T-cell (primary cell): ENCODE data around the gene TMEM132E. TPM values are rescaled to one million over a fixed set of nuclear protein-coding genes. Genes with fewer than 3 reads are reported as not detected.

Experiments used
- ATAC-seq, 4 experiments: fragments of 200-7000 bp in 3 of 4; fragments of 150-1000 bp in 1 of 4; cut with Tn5 transposase; replicated peaks in 1 of 4; 1 replicate in 3 of 4; 2 replicates in 1 of 4; pipeline ENCODE4 v1.10.0; 2021; ENCODE audit warnings: moderate library complexity in 3 of 4, mild to moderate bottlenecking in 2 of 4, moderate number of reproducible peaks in 1 of 4
- CTCF ChIA-PET, 2 donors: fragments of 300-600 bp; sonication (Branson Sonifier 250); formaldehyde crosslinking; loops; one replicate each; lab custom pipeline; 2022; ENCODE audit warnings: antibody characterized with exemption in 2 of 2; lab: Charles Lee
- POLR2A ChIA-PET, 2 donors: fragments of 300-600 bp; sonication (Branson Sonifier 250); formaldehyde crosslinking; loops; one replicate each; lab custom pipeline; 2022; ENCODE audit warnings: antibody characterized with exemption in 2 of 2; lab: Charles Lee
- DNase-seq, 35 experiments: peaks; one replicate each; pipeline versions ENCODE4 v3.0.0 to v3.0.0-alpha.2; 2013 to 2023
- H3K27ac ChIP-seq: one replicate; pipeline ENCODE4 v1.5.1; 2013; ENCODE audit warnings: low read length
- H3K27me3 ChIP-seq, 2 experiments: replicated peaks in 1 of 2; 1 replicate in 1 of 2; 2 replicates in 1 of 2; pipeline versions ENCODE4 v1.6.1 to v1.7.0; 2013; ENCODE audit warnings: low read length in 1 of 2, mixed read lengths in 1 of 2; ENCODE audit not compliant: control insufficient read depth in 2 of 2, insufficient read depth in 2 of 2; ENCODE audit errors: extremely low read depth in 1 of 2
- H3K36me3 ChIP-seq, 2 donors: 1 replicate in 1 of 2; 2 replicates in 1 of 2; pipeline versions ENCODE4 v1.6.1 to v1.7.0; 2013; ENCODE audit warnings: low read length in 1 of 2; ENCODE audit not compliant: control insufficient read depth in 2 of 2, insufficient read depth in 1 of 2; ENCODE audit errors: extremely low read depth in 1 of 2
- H3K4me1 ChIP-seq, 2 experiments: 1 replicate in 1 of 2; 2 replicates in 1 of 2; pipeline versions ENCODE4 v1.6.1 to v1.7.0; 2013; ENCODE audit warnings: low read length in 2 of 2, mixed read lengths in 1 of 2; ENCODE audit not compliant: insufficient read depth in 2 of 2, control insufficient read depth in 1 of 2; ENCODE audit errors: extremely low read depth in 1 of 2
- H3K4me3 ChIP-seq, 2 donors: 1 replicate in 1 of 2; 2 replicates in 1 of 2; pipeline versions ENCODE4 v1.5.1 to v1.7.0; 2013; ENCODE audit warnings: mild to moderate bottlenecking in 2 of 2, low read length in 1 of 2, moderate library complexity in 1 of 2; ENCODE audit not compliant: control insufficient read depth in 1 of 2; ENCODE audit errors: extremely low read depth in 1 of 2
- H3K9me3 ChIP-seq: 2 replicates; pipeline ENCODE4 v1.7.0; 2013
- H3K27ac Mint-ChIP-seq, 2 donors: one replicate each; pipeline ENCODE4 v1.8.0; 2020 to 2021; ENCODE audit warnings: mild to moderate bottlenecking in 2 of 2, mixed read lengths in 2 of 2
- H3K27me3 Mint-ChIP-seq, 2 donors: one replicate each; pipeline ENCODE4 v1.8.0; 2021 to 2022; ENCODE audit warnings: mixed read lengths in 2 of 2
- H3K36me3 Mint-ChIP-seq: one replicate; pipeline ENCODE4 v1.8.0; 2021; ENCODE audit warnings: mixed read lengths
- H3K4me1 Mint-ChIP-seq, 3 donors: one replicate each; pipeline ENCODE4 v1.8.0; 2020 to 2022; ENCODE audit warnings: mixed read lengths in 3 of 3, mild to moderate bottlenecking in 1 of 3
- H3K4me3 Mint-ChIP-seq, 3 donors: one replicate each; pipeline ENCODE4 v1.8.0; 2020 to 2022; ENCODE audit warnings: mild to moderate bottlenecking in 3 of 3, mixed read lengths in 3 of 3, moderate library complexity in 3 of 3
- H3K9me3 Mint-ChIP-seq, 3 donors: one replicate each; pipeline ENCODE4 v1.8.0; 2020 to 2022; ENCODE audit warnings: mixed read lengths in 3 of 3
- WGBS: methylation state at CpG from one replicate; pipeline ENCODE4 v1.1.5; 2013; ENCODE audit warnings: missing lambda C conversion rate; ENCODE audit not compliant: insufficient coverage; 5-methylcytosine and 5-hydroxymethylcytosine counted together
- total RNA-seq, 35 experiments: library from RNA in 6 of 35; stranded (reverse) in 6 of 35; fragments of 120-200 nt in 1 of 35; gene quantifications; one replicate each; pipeline versions ENCODE4 v1.2.1 to v1.2.4 and lab custom pipeline; 2013 to 2026

Gene TMEM132E
- total RNA-seq, 5 donors from 2014 or later (not counting 1 experiment from before 2014, with no cell fraction given) = 0.09 to 0.47 (median 0.32) TPM; not detected in 1

DNA sequence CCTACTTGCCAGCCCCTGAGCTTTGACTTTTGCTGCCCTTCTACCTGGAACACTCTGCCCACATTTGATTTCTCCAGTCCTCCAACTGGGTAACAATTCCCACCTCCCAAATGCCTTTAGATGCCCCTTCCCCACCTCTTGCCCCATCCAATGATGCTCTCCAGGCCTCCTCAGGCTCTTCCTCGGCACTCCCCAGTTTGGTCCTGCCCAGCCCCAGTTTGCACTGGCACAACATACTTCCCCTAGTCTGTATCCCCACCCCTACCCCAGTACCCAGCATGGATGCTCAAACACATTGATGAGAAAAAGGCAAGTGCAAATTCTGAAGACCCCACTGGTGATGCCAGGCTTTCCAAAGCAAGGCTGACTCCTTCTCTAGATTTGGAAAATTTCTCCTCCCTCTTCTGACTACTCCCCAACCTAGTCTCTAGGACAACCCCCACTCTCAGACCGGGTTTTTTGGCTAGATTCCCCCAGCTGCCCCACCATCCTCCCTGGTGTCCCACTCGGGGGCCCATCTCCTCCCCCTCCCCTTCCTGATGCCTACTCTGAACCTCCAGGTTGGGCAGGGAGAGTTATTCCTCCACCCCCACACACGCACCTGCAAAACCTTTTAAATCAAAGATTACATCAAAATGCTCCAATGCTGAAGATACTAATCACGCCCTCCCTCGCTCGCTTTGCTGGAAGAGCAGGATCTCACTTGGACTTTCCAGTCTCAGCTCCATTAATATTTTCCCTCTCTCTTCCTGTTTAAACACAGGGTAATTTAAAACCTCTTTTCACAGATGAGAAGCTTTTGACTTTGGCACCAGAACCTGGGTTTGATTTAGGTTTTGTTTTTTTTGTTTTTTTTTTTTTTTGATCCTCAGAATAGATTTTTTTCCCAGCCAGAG, 94.9 kb downstream of the TMEM132E start:
- no peaks in the 10 kb centered on the region for H3K4me1 Mint-ChIP-seq
- H3K9me3 ChIP-seq = no peaks in the 10 kb centered on the region
- H3K27me3 Mint-ChIP-seq = peaks cover 16 to 22% of the 10 kb centered on the region in 2 donors
- no peaks in the 10 kb centered on the region for H3K9me3 Mint-ChIP-seq
- H3K36me3 ChIP-seq = no peaks in the 10 kb centered on the region
- 73% methylated on average over 6 of the region's 7 CpGs for WGBS
- ATAC-seq = no peak
- H3K4me3 Mint-ChIP-seq = no peak overlapping the region
- CTCF ChIA-PET = no interaction called here
- H3K27ac ChIP-seq = no peak overlapping the region
- H3K27ac Mint-ChIP-seq = no peak overlapping the region
- H3K27me3 ChIP-seq = peaks cover 0 to 33% of the 10 kb centered on the region in 2 experiments
- DNase-seq = no peak
- H3K36me3 Mint-ChIP-seq = no peaks in the 10 kb centered on the region
- POLR2A ChIA-PET = no interaction called here
- H3K4me1 ChIP-seq = no peaks in the 10 kb centered on the region
- no peak overlapping the region for H3K4me3 ChIP-seq

- peaks cover 19% of the 10 kb centered on the region in 2 donors for H3K27me3 Mint-ChIP-seq
- H3K27ac Mint-ChIP-seq = no peak overlapping the region
- Histone ChIP-seq H3K4me1 (no peaks in the 10 kb centered on the region), H3K9me3 (no peaks in the 10 kb centered on the region), H3K27ac (no peak overlapping the region), H3K27me3 (peaks cover 0 to 27% of the 10 kb centered on the region in 2 experiments), H3K36me3 (no peaks in the 10 kb centered on the region), H3K4me3 (no peak overlapping the region)
- H3K4me1 Mint-ChIP-seq = no peaks in the 10 kb centered on the region
- ChIA-PET CTCF (no interaction called here), POLR2A (no interaction called here)
- no peaks in the 10 kb centered on the region for H3K36me3 Mint-ChIP-seq
- no peaks in the 10 kb centered on the region for H3K9me3 Mint-ChIP-seq
- no peak for ATAC-seq
- H3K4me3 Mint-ChIP-seq = no peak overlapping the region
- no peak for DNase-seq
Measured at GRCh38 chr17:34675143-34675542, 95.8 kb downstream of the TMEM132E start.

DNA sequence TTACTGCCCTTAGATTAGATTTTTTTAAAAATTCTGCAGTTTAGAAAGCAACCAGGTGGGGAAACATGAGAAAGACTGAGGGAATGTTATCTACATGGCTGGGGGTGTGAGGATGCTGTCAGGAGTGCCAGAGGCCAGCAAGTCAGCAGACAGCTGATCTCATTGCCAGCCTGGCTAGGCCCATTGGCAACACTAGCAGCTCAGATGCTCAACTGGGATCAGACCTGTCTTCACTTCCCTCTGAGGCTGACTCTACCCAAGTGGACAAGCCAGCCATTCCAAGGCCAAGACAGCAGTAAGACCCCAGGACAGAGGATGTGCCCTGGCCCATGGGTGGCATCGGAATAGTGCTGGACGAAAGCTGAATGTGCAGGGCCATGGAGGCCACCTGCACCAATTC, 96.2 kb downstream of the TMEM132E start:
- no CpG with 5 or more reads among the region's 2 CpGs for WGBS
- Mint-ChIP-seq H3K27ac (no peak overlapping the region), H3K36me3 (no peaks in the 10 kb centered on the region), H3K9me3 (no peaks in the 10 kb centered on the region), H3K4me3 (no peak overlapping the region), H3K4me1 (no peaks in the 10 kb centered on the region), H3K27me3 (peaks cover 22 to 24% of the 10 kb centered on the region in 2 donors)
- no peak overlapping the region for H3K4me3 ChIP-seq
- ChIA-PET CTCF (no interaction called here), POLR2A (no interaction called here)
- ATAC-seq = no peak
- H3K9me3 ChIP-seq = no peaks in the 10 kb centered on the region
- H3K27me3 ChIP-seq = peaks cover 0 to 26% of the 10 kb centered on the region in 2 experiments
- H3K36me3 ChIP-seq = no peaks in the 10 kb centered on the region
- DNase-seq = no peak
- H3K4me1 ChIP-seq = no peaks in the 10 kb centered on the region
- no peak overlapping the region for H3K27ac ChIP-seq

GRCh38 chr17:34680151-34680550, 100.8 kb downstream of the TMEM132E start:
- no peak overlapping the region for H3K27ac ChIP-seq
- no peak overlapping the region for H3K27ac Mint-ChIP-seq
- DNase-seq (no peak), ATAC-seq (no peak)
- H3K36me3 Mint-ChIP-seq = no peaks in the 10 kb centered on the region
- H3K4me3 ChIP-seq = no peak overlapping the region
- no peaks in the 10 kb centered on the region for H3K4me1 ChIP-seq
- H3K36me3 ChIP-seq = no peaks in the 10 kb centered on the region
- CTCF ChIA-PET = no interaction called here
- no peaks in the 10 kb centered on the region for H3K9me3 Mint-ChIP-seq
- H3K9me3 ChIP-seq = no peaks in the 10 kb centered on the region
- no peak overlapping the region for H3K4me3 Mint-ChIP-seq
- H3K27me3 ChIP-seq = peaks cover 0 to 20% of the 10 kb centered on the region in 2 experiments
- H3K4me1 Mint-ChIP-seq = no peaks in the 10 kb centered on the region
- WGBS = 67% methylated on average over 1 of the region's 1 CpG
- POLR2A ChIA-PET = no interaction called here
- peaks cover 26 to 33% of the 10 kb centered on the region in 2 donors for H3K27me3 Mint-ChIP-seq

DNA sequence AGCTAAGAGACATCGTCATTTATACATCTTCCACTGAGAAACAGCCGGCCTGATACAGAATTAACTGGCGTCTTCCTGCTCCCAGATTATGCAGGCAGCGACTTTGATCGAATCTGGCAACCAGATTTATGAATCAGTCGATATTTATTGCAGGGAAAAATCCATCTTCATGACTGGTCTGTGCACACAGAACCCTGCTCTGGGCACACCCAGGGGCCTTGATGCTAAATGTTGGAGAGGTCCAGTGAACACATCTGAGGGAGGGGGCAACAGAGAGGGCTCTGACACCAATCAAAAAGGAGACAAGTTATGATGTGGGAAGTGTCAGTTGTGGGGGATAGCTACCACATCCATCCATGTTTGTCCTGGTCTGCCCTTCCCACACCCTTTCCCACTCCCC, 102.9 kb downstream of the TMEM132E start:
- Histone ChIP-seq H3K27ac (no peak overlapping the region), H3K36me3 (no peaks in the 10 kb centered on the region), H3K27me3 (peaks cover 0 to 19% of the 10 kb centered on the region in 2 experiments), H3K9me3 (no peaks in the 10 kb centered on the region), H3K4me1 (no peaks in the 10 kb centered on the region), H3K4me3 (no peak overlapping the region)
- POLR2A ChIA-PET = no interaction called here
- no peak overlapping the region for H3K4me3 Mint-ChIP-seq
- H3K4me1 Mint-ChIP-seq = no peaks in the 10 kb centered on the region
- ATAC-seq (no peak), DNase-seq (no peak)
- H3K9me3 Mint-ChIP-seq = peaks cover 0 to 4% (median 0%) of the 10 kb centered on the region in 3 donors
- no peaks in the 10 kb centered on the region for H3K36me3 Mint-ChIP-seq
- no peak overlapping the region for H3K27ac Mint-ChIP-seq
- WGBS = 74% methylated on average over 6 of the region's 6 CpGs
- CTCF ChIA-PET = no interaction called here
- peaks cover 31 to 42% of the 10 kb centered on the region in 2 donors for H3K27me3 Mint-ChIP-seq

- Mint-ChIP-seq H3K27me3 (peaks cover 32 to 43% of the 10 kb centered on the region in 2 donors), H3K4me3 (no peak overlapping the region), H3K36me3 (no peaks in the 10 kb centered on the region), H3K4me1 (no peaks in the 10 kb centered on the region), H3K27ac (no peak overlapping the region), H3K9me3 (peaks cover 3 to 9% (median 4%) of the 10 kb centered on the region in 3 donors)
- no peak for DNase-seq
- Histone ChIP-seq H3K27me3 (peaks cover 0 to 15% of the 10 kb centered on the region in 2 experiments), H3K36me3 (no peaks in the 10 kb centered on the region), H3K9me3 (no peaks in the 10 kb centered on the region), H3K4me1 (no peaks in the 10 kb centered on the region), H3K27ac (no peak overlapping the region), H3K4me3 (no peak overlapping the region)
- ChIA-PET CTCF (no interaction called here), POLR2A (no interaction called here)
- ATAC-seq = no peak
- WGBS = no CpG with 5 or more reads among the region's 2 CpGs
Measured at GRCh38 chr17:34683390-34683789, 104.0 kb downstream of the TMEM132E start.
